Measurements from ENCODE around the gene ARHGAP9. TPM values are rescaled to one million over a fixed set of nuclear protein-coding genes. Genes with fewer than 3 reads are reported as not detected.
A peak's percentile ranks its signal among the peaks of the same experiment; 100 is the strongest.
"Not testable (repeated sequence)": the region's sequence is repeated elsewhere in the genome, so short reads cannot be mapped to it uniquely, and the experiment has no call there.

The ARHGAP9 gene
- total RNA-seq, 2 experiments from 2014 or later = 218 to 259 TPM

GRCh38 chr12:57522011-57522886 is 42.6 kb upstream of the ARHGAP9 start, which contains the start of gene MBD6:
TSS of gene MBD6 (plus strand) at chr12:57522824. CDS start at chr12:57524304, 1,480 bp downstream.
- ChIA-PET POLR2A (no interaction called here), CTCF (interaction anchor here (0.6 to 8.9 kb wide), 2 partner anchors 15 to 63 kb away, joined by 3 to 70 read pairs; no protein-coding TSS in a partner anchor)
- Mint-ChIP-seq H3K36me3 (ENCODE audit: low read depth) (peaks cover 34% of the 10 kb centered on the region), H3K27me3 (no peaks in the 10 kb centered on the region), H3K9me3 (no peaks in the 10 kb centered on the region), H3K4me1 (peaks cover 61% of the 10 kb centered on the region), H3K27ac (peak within 1 kb of the TSS; percentile 100), H3K4me3 (peak within 1 kb of the TSS; percentile 98)
- DNase-seq = peak; percentile 91

GRCh38 chr12:57521525-57522010 is 41.9 kb upstream of the ARHGAP9 start:
- ChIA-PET POLR2A (no interaction called here), CTCF (interaction anchor here (1.3 kb wide), 1 partner anchor 63 kb away, joined by 3 read pairs; no protein-coding TSS in a partner anchor)
- Mint-ChIP-seq H3K9me3 (no peaks in the 10 kb centered on the region), H3K4me3 (peak overlapping the region; percentile 96), H3K36me3 (ENCODE audit: low read depth) (peaks cover 36% of the 10 kb centered on the region), H3K4me1 (peaks cover 65% of the 10 kb centered on the region), H3K27me3 (no peaks in the 10 kb centered on the region), H3K27ac (peak overlapping the region; percentile 100)
- DNase-seq = peak; percentile 21

- H3K27ac Mint-ChIP-seq = peak within 1 kb of the TSS; percentile 100
- DNase-seq = peak; percentile 99
- POLR2A ChIA-PET = no interaction called here
- peaks cover 49% of the 10 kb centered on the region for H3K36me3 Mint-ChIP-seq (ENCODE audit: low read depth)
- H3K9me3 Mint-ChIP-seq = no peaks in the 10 kb centered on the region
- H3K27me3 Mint-ChIP-seq = no peaks in the 10 kb centered on the region
- H3K4me1 Mint-ChIP-seq = peaks cover 61% of the 10 kb centered on the region
- H3K4me3 Mint-ChIP-seq = peak within 1 kb of the TSS; percentile 96
- CTCF ChIA-PET = interaction anchor here (1.3 to 1.8 kb wide), 2 partner anchors 17 to 62 kb away, joined by 3 to 7 read pairs; no protein-coding TSS in a partner anchor
Measured at GRCh38 chr12:57520053-57520818, 40.6 kb upstream of the ARHGAP9 start, which contains the start of gene DDIT3. TSS of gene DDIT3 (minus strand) at chr12:57520514. CDS start at chr12:57517406, 3,108 bp downstream.

GRCh38 chr12:57519796-57520052 is 40.1 kb upstream of the ARHGAP9 start:
- Mint-ChIP-seq H3K4me1 (peaks cover 57% of the 10 kb centered on the region), H3K9me3 (no peaks in the 10 kb centered on the region), H3K36me3 (ENCODE audit: low read depth) (peaks cover 50% of the 10 kb centered on the region), H3K27ac (peak overlapping the region; percentile 100), H3K4me3 (peak overlapping the region; percentile 96), H3K27me3 (no peaks in the 10 kb centered on the region)
- ChIA-PET CTCF (interaction anchor here (1.8 kb wide), 1 partner anchor 16 kb away, joined by 7 read pairs; no protein-coding TSS in a partner anchor), POLR2A (interaction anchor here (0.6 kb wide), 1 partner anchor 830 kb away, joined by 3 read pairs; no protein-coding TSS in a partner anchor)
- DNase-seq = peak; percentile 32

- ChIA-PET CTCF (interaction anchor here (1.8 kb wide), 1 partner anchor 16 kb away, joined by 7 read pairs; no protein-coding TSS in a partner anchor), POLR2A (interaction anchor here (0.6 kb wide), 1 partner anchor 830 kb away, joined by 3 read pairs; no protein-coding TSS in a partner anchor)
- Mint-ChIP-seq H3K4me3 (peak overlapping the region; percentile 96), H3K27ac (peak overlapping the region; percentile 100), H3K4me1 (peaks cover 52% of the 10 kb centered on the region), H3K36me3 (ENCODE audit: low read depth) (peaks cover 51% of the 10 kb centered on the region), H3K27me3 (no peaks in the 10 kb centered on the region), H3K9me3 (no peaks in the 10 kb centered on the region)
- DNase-seq = no peak
Measured at GRCh38 chr12:57518920-57519795, 39.5 kb upstream of the ARHGAP9 start.

GRCh38 chr12:57518176-57518919 is 38.7 kb upstream of the ARHGAP9 start:
- CTCF ChIA-PET = interaction anchor here (1.5 to 2.5 kb wide), 2 partner anchors 14 to 17 kb away, joined by 3 to 7 read pairs; no protein-coding TSS in a partner anchor

GRCh38 chr12:57517718-57518117 is 38.1 kb upstream of the ARHGAP9 start:
- H3K9me3 Mint-ChIP-seq, POLR2A ChIA-PET, DNase-seq, H3K27me3 Mint-ChIP-seq, H3K4me3 Mint-ChIP-seq: not testable (repeated sequence)
- H3K27ac Mint-ChIP-seq = peak overlapping the region; percentile 60
- peaks cover 59% of the 10 kb centered on the region for H3K36me3 Mint-ChIP-seq (ENCODE audit: low read depth)
- CTCF ChIA-PET = interaction anchor here (1.5 to 2.5 kb wide), 2 partner anchors 13 to 16 kb away, joined by 3 to 7 read pairs; no protein-coding TSS in a partner anchor
- peaks cover 40% of the 10 kb centered on the region for H3K4me1 Mint-ChIP-seq

More at GRCh38 chr12:57518176-57518919, 38.7 kb upstream of the ARHGAP9 start:
- POLR2A ChIA-PET = no interaction called here
- peaks cover 53% of the 10 kb centered on the region for H3K36me3 Mint-ChIP-seq (ENCODE audit: low read depth)
- peak overlapping the region; percentile 96 for H3K4me3 Mint-ChIP-seq
- no peak for DNase-seq
- H3K4me1 Mint-ChIP-seq = peaks cover 43% of the 10 kb centered on the region
- no peaks in the 10 kb centered on the region for H3K27me3 Mint-ChIP-seq
- H3K9me3 Mint-ChIP-seq = no peaks in the 10 kb centered on the region
- H3K27ac Mint-ChIP-seq = peak overlapping the region; percentile 50

GRCh38 chr12:57517187-57517586 is 37.5 kb upstream of the ARHGAP9 start:
- ChIA-PET CTCF (interaction anchor here (1.1 to 3.0 kb wide), 6 partner anchors 13 to 28 kb away, joined by 3 to 16 read pairs (median 4); no protein-coding TSS in a partner anchor), POLR2A (interaction anchor here (0.6 kb wide), 1 partner anchor 28 kb away, joined by 3 read pairs; no protein-coding TSS in a partner anchor)
- no peaks in the 10 kb centered on the region for H3K9me3 Mint-ChIP-seq
- no peaks in the 10 kb centered on the region for H3K27me3 Mint-ChIP-seq
- peaks cover 64% of the 10 kb centered on the region for H3K36me3 Mint-ChIP-seq (ENCODE audit: low read depth)
- peaks cover 38% of the 10 kb centered on the region for H3K4me1 Mint-ChIP-seq
- no peak overlapping the region for H3K4me3 Mint-ChIP-seq
- H3K27ac Mint-ChIP-seq = peak overlapping the region; percentile 60
- no peak for DNase-seq

GRCh38 chr12:57516617-57517153 is 37.0 kb upstream of the ARHGAP9 start:
- Mint-ChIP-seq H3K27ac (peak overlapping the region; percentile 50), H3K9me3 (no peaks in the 10 kb centered on the region), H3K36me3 (ENCODE audit: low read depth) (peaks cover 68% of the 10 kb centered on the region), H3K27me3 (no peaks in the 10 kb centered on the region), H3K4me1 (peaks cover 35% of the 10 kb centered on the region), H3K4me3 (no peak overlapping the region)
- ChIA-PET POLR2A (interaction anchor here (0.6 kb wide), 1 partner anchor 29 kb away, joined by 3 read pairs; no protein-coding TSS in a partner anchor), CTCF (interaction anchor here (1.0 to 3.0 kb wide), 6 partner anchors 12 to 34 kb away, joined by 3 to 16 read pairs (median 4); no protein-coding TSS in a partner anchor)
- DNase-seq = no peak

- Mint-ChIP-seq H3K4me3 (no peak overlapping the region), H3K9me3 (no peaks in the 10 kb centered on the region), H3K27me3 (no peaks in the 10 kb centered on the region), H3K4me1 (peaks cover 29% of the 10 kb centered on the region), H3K27ac (no peak overlapping the region), H3K36me3 (ENCODE audit: low read depth) (peaks cover 73% of the 10 kb centered on the region)
- no peak for DNase-seq
- CTCF ChIA-PET = interaction anchor here (0.7 to 3.0 kb wide), 7 partner anchors 12 to 33 kb away, joined by 3 to 16 read pairs (median 4); no protein-coding TSS in a partner anchor
- POLR2A ChIA-PET = no interaction called here
Measured at GRCh38 chr12:57515934-57516541, 36.4 kb upstream of the ARHGAP9 start.
